Spleen (tissue), 7 donors: ENCODE data around the gene PPM1H.

Source experiments
- CTCF ChIP-seq, 11 experiments: fragments of 200-600 bp in 7 of 11; fragments of 450-650 bp in 4 of 11; sonication (generic) in 4 of 11; IDR thresholded peaks in 8 of 11; conservative IDR thresholded peaks in 3 of 11; 1 replicate in 7 of 11; 2 replicates in 4 of 11; pipeline versions ENCODE4 v1.4.0 to v1.8.0; 2016 to 2021; ENCODE audit warnings: antibody characterized with exemption in 11 of 11, inconsistent platforms in 4 of 11, mild to moderate bottlenecking in 1 of 11
- POLR2A ChIP-seq, 3 donors: fragments of 450-650 bp; IDR thresholded peaks; one replicate each; pipeline ENCODE4 v1.5.1; 2017; ENCODE audit warnings: antibody characterized with exemption in 3 of 3, mild to moderate bottlenecking in 1 of 3
- POLR2AphosphoS5 ChIP-seq, 3 donors: sonication (generic); formaldehyde crosslinking; IDR thresholded peaks; one replicate each; pipeline ENCODE4 v1.5.1; 2017; ENCODE audit warnings: antibody characterized with exemption in 3 of 3
- donor health status: DM: no; HTN: no; CAD: no; lungs with moderate emphysema.
- donor health status: DM: no; HTN: no; CAD: no.
- donor health status: DM: no; HTN: no; CAD: no.

DNA sequence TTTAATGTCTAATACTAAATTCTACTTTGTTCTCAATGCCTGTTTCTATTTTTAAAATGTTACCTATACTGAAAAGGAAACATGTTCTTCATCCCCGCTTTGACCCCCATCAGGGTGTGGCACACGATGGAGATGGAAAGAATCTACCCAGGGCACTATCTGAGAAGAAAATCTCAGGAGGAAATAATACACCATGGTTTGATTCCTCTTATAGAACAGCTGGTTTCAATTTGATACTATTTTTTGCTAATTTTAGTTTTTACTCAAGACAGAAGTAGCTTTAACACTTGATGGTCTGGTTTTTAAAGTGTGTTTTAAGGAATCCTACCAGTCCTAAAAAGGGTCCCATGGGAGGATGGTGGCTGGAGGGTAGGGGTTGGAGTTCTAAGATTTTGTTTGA, 56.7 kb downstream of the PPM1H start:
- TF ChIP-seq CTCF (IDR thresholded peaks at IDR 0.05 in 8 of 11, conservative IDR thresholded peaks at IDR 0.05 in 3 of 11) = no peak
- TF ChIP-seq POLR2A (IDR thresholded peaks at IDR 0.05) = no peak
- TF ChIP-seq POLR2AphosphoS5 (IDR thresholded peaks at IDR 0.05) = no peak
